Measurements from ENCODE around the gene IL5.

IL5 gene

GRCh38 chr5:132530946-132531345, 12.4 kb downstream of the IL5 start:
- peaks cover 7% of the 10 kb centered on the region for H3K27me3 ChIP-seq (ENCODE audit: insufficient read depth, poor library complexity, severe bottlenecking)
- ATAC-seq (ENCODE audit: low read depth), result no peak

GRCh38 chr5:132528866-132529634, 14.3 kb downstream of the IL5 start:
- Histone ChIP-seq H3K36me3 (ENCODE audit: low read depth) (no peaks in the 10 kb centered on the region), H3K4me1 (ENCODE audit: insufficient read depth, poor library complexity, severe bottlenecking) (no peaks in the 10 kb centered on the region), H3K27me3 (ENCODE audit: insufficient read depth, poor library complexity, severe bottlenecking) (peaks cover 7% of the 10 kb centered on the region), H3K4me3 (ENCODE audit: severe bottlenecking) (no peak overlapping the region), H3K27ac (ENCODE audit: poor library complexity, severe bottlenecking) (no peak overlapping the region), H3K9me3 (ENCODE audit: severe bottlenecking) (no peaks in the 10 kb centered on the region)
- TF ChIP-seq, protein P1, sequence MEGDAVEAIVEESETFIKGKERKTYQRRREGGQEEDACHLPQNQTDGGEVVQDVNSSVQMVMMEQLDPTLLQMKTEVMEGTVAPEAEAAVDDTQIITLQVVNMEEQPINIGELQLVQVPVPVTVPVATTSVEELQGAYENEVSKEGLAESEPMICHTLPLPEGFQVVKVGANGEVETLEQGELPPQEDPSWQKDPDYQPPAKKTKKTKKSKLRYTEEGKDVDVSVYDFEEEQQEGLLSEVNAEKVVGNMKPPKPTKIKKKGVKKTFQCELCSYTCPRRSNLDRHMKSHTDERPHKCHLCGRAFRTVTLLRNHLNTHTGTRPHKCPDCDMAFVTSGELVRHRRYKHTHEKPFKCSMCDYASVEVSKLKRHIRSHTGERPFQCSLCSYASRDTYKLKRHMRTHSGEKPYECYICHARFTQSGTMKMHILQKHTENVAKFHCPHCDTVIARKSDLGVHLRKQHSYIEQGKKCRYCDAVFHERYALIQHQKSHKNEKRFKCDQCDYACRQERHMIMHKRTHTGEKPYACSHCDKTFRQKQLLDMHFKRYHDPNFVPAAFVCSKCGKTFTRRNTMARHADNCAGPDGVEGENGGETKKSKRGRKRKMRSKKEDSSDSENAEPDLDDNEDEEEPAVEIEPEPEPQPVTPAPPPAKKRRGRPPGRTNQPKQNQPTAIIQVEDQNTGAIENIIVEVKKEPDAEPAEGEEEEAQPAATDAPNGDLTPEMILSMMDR (IDR thresholded peaks at IDR 0.05; ENCODE audit: poor library complexity, severe bottlenecking), result no peak
- ATAC-seq (ENCODE audit: low read depth), result no peak
- no peak for DNase-seq (ENCODE audit: low spot score)

More at GRCh38 chr5:132530946-132531345, 12.4 kb downstream of the IL5 start:
- DNase-seq (ENCODE audit: low spot score), result no peak
- Histone ChIP-seq H3K36me3 (ENCODE audit: low read depth) (no peaks in the 10 kb centered on the region), H3K27ac (ENCODE audit: poor library complexity, severe bottlenecking) (no peak overlapping the region), H3K4me1 (ENCODE audit: insufficient read depth, poor library complexity, severe bottlenecking) (no peaks in the 10 kb centered on the region), H3K4me3 (ENCODE audit: severe bottlenecking) (no peak overlapping the region), H3K9me3 (ENCODE audit: severe bottlenecking) (no peaks in the 10 kb centered on the region)
- TF ChIP-seq, protein P1 (IDR thresholded peaks at IDR 0.05; ENCODE audit: poor library complexity, severe bottlenecking), result no peak

GRCh38 chr5:132528021-132528420, 15.3 kb downstream of the IL5 start:
- DNase-seq (ENCODE audit: low spot score) (no peak), ATAC-seq (ENCODE audit: low read depth) (no peak)
- Histone ChIP-seq H3K27ac (ENCODE audit: poor library complexity, severe bottlenecking) (no peak overlapping the region), H3K4me3 (ENCODE audit: severe bottlenecking) (no peak overlapping the region), H3K27me3 (ENCODE audit: insufficient read depth, poor library complexity, severe bottlenecking) (peaks cover 2% of the 10 kb centered on the region), H3K4me1 (ENCODE audit: insufficient read depth, poor library complexity, severe bottlenecking) (no peaks in the 10 kb centered on the region), H3K36me3 (ENCODE audit: low read depth) (no peaks in the 10 kb centered on the region), H3K9me3 (ENCODE audit: severe bottlenecking) (no peaks in the 10 kb centered on the region)
- TF ChIP-seq, protein P1 (IDR thresholded peaks at IDR 0.05; ENCODE audit: poor library complexity, severe bottlenecking), result no peak

DNA sequence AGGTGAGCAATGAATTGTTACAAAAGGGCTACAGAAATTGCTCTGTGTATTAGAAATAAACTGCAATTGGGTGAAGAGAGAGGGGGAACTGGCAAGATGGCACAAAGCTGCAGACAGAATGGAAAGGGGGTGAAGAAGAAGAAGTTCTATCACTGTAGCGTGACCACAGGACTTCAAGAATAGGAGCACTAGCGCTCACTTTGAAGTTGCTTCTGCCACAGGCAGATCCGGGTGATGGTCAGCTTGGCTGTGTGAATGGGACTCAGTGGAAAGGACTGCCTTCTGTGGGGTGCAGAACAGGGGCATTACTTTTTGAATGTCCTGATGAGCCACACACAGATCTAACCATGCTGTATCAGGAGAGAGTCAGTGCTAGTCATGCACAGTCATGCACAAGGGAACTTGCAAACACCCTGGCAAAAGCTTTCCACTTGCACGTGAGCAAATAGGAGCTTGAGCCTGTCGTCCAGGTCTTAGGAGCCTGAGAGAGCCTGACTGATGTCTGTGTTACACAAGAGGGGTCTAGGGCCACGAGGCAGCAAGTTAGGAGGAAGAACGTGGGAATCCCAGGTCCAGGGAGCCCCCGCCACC, 16.3 kb downstream of the IL5 start:
- Histone ChIP-seq H3K36me3 (ENCODE audit: low read depth) (no peaks in the 10 kb centered on the region), H3K27me3 (ENCODE audit: insufficient read depth, poor library complexity, severe bottlenecking) (no peaks in the 10 kb centered on the region), H3K4me3 (ENCODE audit: severe bottlenecking) (no peak overlapping the region), H3K9me3 (ENCODE audit: severe bottlenecking) (no peaks in the 10 kb centered on the region), H3K4me1 (ENCODE audit: insufficient read depth, poor library complexity, severe bottlenecking) (no peaks in the 10 kb centered on the region), H3K27ac (ENCODE audit: poor library complexity, severe bottlenecking) (no peak overlapping the region)
- TF ChIP-seq, protein P1 (IDR thresholded peaks at IDR 0.05; ENCODE audit: poor library complexity, severe bottlenecking), result peak; percentile 83
- DNase-seq (ENCODE audit: low spot score) (no peak), ATAC-seq (ENCODE audit: low read depth) (peak; percentile 34; the same call in 2 of the 3 replicates)
